Measurements from ENCODE around the gene ERN1. TPM values are rescaled to one million over a fixed set of nuclear protein-coding genes. Genes with fewer than 3 reads are reported as not detected.

Gene ERN1
- total RNA-seq, 4 donors from 2014 or later = 9.7 to 27.5 (median 13.8) TPM

GRCh38 chr17:64110379-64111152 is 19.4 kb downstream of the ERN1 start:
- TF ChIP-seq POLR2A (IDR thresholded peaks at IDR 0.05) (no peak), CTCF (IDR thresholded peaks at IDR 0.05 in 4 of 5, conservative IDR thresholded peaks at IDR 0.05 in 1 of 5) (no peak)
- Histone ChIP-seq H3K36me3 (no peaks in the 10 kb centered on the region), H3K4me1 (peaks cover 6 to 11% of the 10 kb centered on the region in 2 donors), H3K27me3 (no peaks in the 10 kb centered on the region), H3K4me3 (no peak overlapping the region), H3K9me3 (no peaks in the 10 kb centered on the region), H3K27ac (no peak overlapping the region)
- intact Hi-C loops (cut with DNase I; ENCODE audit: low total_unique reads) = no loop called here
- ATAC-seq (no peak), DNase-seq (no peak)
- in situ Hi-C loops (cut with MboI; ENCODE audit: low sequenced_read_pairs in 4 of 4) = no loop called here

GRCh38 chr17:64109400-64109799 is 20.5 kb downstream of the ERN1 start:
- TF ChIP-seq POLR2A (IDR thresholded peaks at IDR 0.05) (no peak), CTCF (IDR thresholded peaks at IDR 0.05 in 4 of 5, conservative IDR thresholded peaks at IDR 0.05 in 1 of 5) (no peak)
- ATAC-seq (no peak), DNase-seq (no peak)
- H3K27ac ChIP-seq = no peak overlapping the region
- no peak overlapping the region for H3K4me3 ChIP-seq
- H3K4me1 ChIP-seq = peaks cover 0 to 6% of the 10 kb centered on the region in 2 donors
- H3K27me3 ChIP-seq = no peaks in the 10 kb centered on the region
- H3K36me3 ChIP-seq = no peaks in the 10 kb centered on the region
- intact Hi-C loops (cut with DNase I; ENCODE audit: low total_unique reads) (no loop called here), in situ Hi-C loops (cut with MboI; ENCODE audit: low sequenced_read_pairs in 4 of 4) (no loop called here)
- no peaks in the 10 kb centered on the region for H3K9me3 ChIP-seq

- intact Hi-C loops (cut with DNase I; ENCODE audit: low total_unique reads) = no loop called here
- in situ Hi-C loops (cut with MboI; ENCODE audit: low sequenced_read_pairs in 4 of 4) = no loop called here
- no peak for TF ChIP-seq CTCF (IDR thresholded peaks at IDR 0.05 in 4 of 5, conservative IDR thresholded peaks at IDR 0.05 in 1 of 5)
- Histone ChIP-seq H3K4me3 (no peak overlapping the region), H3K27ac (no peak overlapping the region), H3K4me1 (peaks cover 0 to 6% of the 10 kb centered on the region in 2 donors), H3K27me3 (no peaks in the 10 kb centered on the region), H3K36me3 (no peaks in the 10 kb centered on the region), H3K9me3 (no peaks in the 10 kb centered on the region)
- DNase-seq (no peak), ATAC-seq (no peak)
These were observed 22.3 kb downstream of the ERN1 start for GRCh38 chr17:64107500-64108236.

GRCh38 chr17:64106918-64107317 is 23.0 kb downstream of the ERN1 start:
- ATAC-seq = no peak
- in situ Hi-C loops (cut with MboI; ENCODE audit: low sequenced_read_pairs in 4 of 4) (no loop called here), intact Hi-C loops (cut with DNase I; ENCODE audit: low total_unique reads) (no loop called here)
- Histone ChIP-seq H3K36me3 (no peaks in the 10 kb centered on the region), H3K27me3 (no peaks in the 10 kb centered on the region), H3K4me1 (peaks cover 0 to 6% of the 10 kb centered on the region in 2 donors), H3K4me3 (no peak overlapping the region), H3K27ac (no peak overlapping the region), H3K9me3 (no peaks in the 10 kb centered on the region)
- no peak for DNase-seq
- TF ChIP-seq POLR2A (IDR thresholded peaks at IDR 0.05) = no peak
- TF ChIP-seq CTCF (IDR thresholded peaks at IDR 0.05 in 4 of 5, conservative IDR thresholded peaks at IDR 0.05 in 1 of 5) = no peak

Measured in gastrocnemius medialis (tissue), 4 donors.